ENCODE results near the gene NLRP12. TPM values are rescaled to one million over a fixed set of nuclear protein-coding genes. Genes with fewer than 3 reads are reported as not detected.
A peak's percentile ranks its signal among the peaks of the same experiment; 100 is the strongest.
"Not testable (repeated sequence)": the region's sequence is repeated elsewhere in the genome, so short reads cannot be mapped to it uniquely, and the experiment has no call there.

NLRP12 gene
- polyA plus RNA-seq, 3 donors, result 0.16 to 0.29 (median 0.24) TPM

- no peak for DNase-seq (ENCODE audit: extremely low read depth in 1 of 11, low read depth in 9 of 11, low spot score in 4 of 11)
Measured at GRCh38 chr19:53789708-53790678, 34.1 kb downstream of the NLRP12 start.

GRCh38 chr19:53787266-53787665 is 36.8 kb downstream of the NLRP12 start:
- DNase-seq (ENCODE audit: extremely low read depth in 1 of 11, low read depth in 9 of 11, low spot score in 4 of 11), result no peak

GRCh38 chr19:53786744-53787143 is 37.4 kb downstream of the NLRP12 start:
- DNase-seq (ENCODE audit: extremely low read depth in 1 of 11, low read depth in 9 of 11, low spot score in 4 of 11), result no peak

- no peak for DNase-seq (ENCODE audit: extremely low read depth in 1 of 11, low read depth in 9 of 11, low spot score in 4 of 11)
Measured at GRCh38 chr19:53785196-53785889, 38.8 kb downstream of the NLRP12 start.

GRCh38 chr19:53782698-53783097 is 41.4 kb downstream of the NLRP12 start:
- DNase-seq (ENCODE audit: extremely low read depth in 1 of 11, low read depth in 9 of 11, low spot score in 4 of 11), result no peak

- not testable (repeated sequence) for DNase-seq (ENCODE audit: extremely low read depth in 1 of 11, low read depth in 9 of 11, low spot score in 4 of 11)
Measured at GRCh38 chr19:53781332-53781731, 42.8 kb downstream of the NLRP12 start.

GRCh38 chr19:53780506-53780905 is 43.6 kb downstream of the NLRP12 start:
- DNase-seq (ENCODE audit: extremely low read depth in 1 of 11, low read depth in 9 of 11, low spot score in 4 of 11), result no peak

- DNase-seq (ENCODE audit: extremely low read depth in 1 of 11, low read depth in 9 of 11, low spot score in 4 of 11), result no peak
Measured at GRCh38 chr19:53775524-53775923, 48.6 kb downstream of the NLRP12 start.

- not testable (repeated sequence) for DNase-seq (ENCODE audit: extremely low read depth in 1 of 11, low read depth in 9 of 11, low spot score in 4 of 11)
Measured at GRCh38 chr19:53774491-53774890, 49.6 kb downstream of the NLRP12 start.

- no peak for DNase-seq (ENCODE audit: extremely low read depth in 1 of 11, low read depth in 9 of 11, low spot score in 4 of 11)
Measured at GRCh38 chr19:53773999-53774398, 50.1 kb downstream of the NLRP12 start.

GRCh38 chr19:53772943-53773342 is 51.2 kb downstream of the NLRP12 start:
- peak in 10 of 11 donors; percentile 10 to 48 (median 29) for DNase-seq (ENCODE audit: extremely low read depth in 1 of 11, low read depth in 9 of 11, low spot score in 4 of 11)

GRCh38 chr19:53771144-53771543 is 53.0 kb downstream of the NLRP12 start:
- no peak for DNase-seq (ENCODE audit: extremely low read depth in 1 of 11, low read depth in 9 of 11, low spot score in 4 of 11)

- not testable (repeated sequence) for DNase-seq (ENCODE audit: extremely low read depth in 1 of 11, low read depth in 9 of 11, low spot score in 4 of 11)
Measured at GRCh38 chr19:53769696-53770309, 54.3 kb downstream of the NLRP12 start.

- no peak for DNase-seq (ENCODE audit: extremely low read depth in 1 of 11, low read depth in 9 of 11, low spot score in 4 of 11)
Measured at GRCh38 chr19:53768401-53768800, 55.7 kb downstream of the NLRP12 start.

- not testable (repeated sequence) for DNase-seq (ENCODE audit: extremely low read depth in 1 of 11, low read depth in 9 of 11, low spot score in 4 of 11)
Measured at GRCh38 chr19:53758991-53759390, 65.1 kb downstream of the NLRP12 start.

Other genes starting within 250 kb of the NLRP12 start
- gene DPRX, start 192.3 kb downstream of the NLRP12 start, polyA plus RNA-seq (ENCODE audit: insufficient read length in 3 of 3), result not detected
- gene MYADM, start 43.6 kb upstream of the NLRP12 start, polyA plus RNA-seq (ENCODE audit: insufficient read length in 3 of 3), result 10 to 100 TPM; 68.1 to 75.4 (median 74.2) TPM
- gene PRKCG, start 57.9 kb upstream of the NLRP12 start, polyA plus RNA-seq (ENCODE audit: insufficient read length in 3 of 3), result under 1 TPM; 0.23 to 0.80 (median 0.43) TPM
- gene CACNG7, start 85.0 kb upstream of the NLRP12 start, polyA plus RNA-seq (ENCODE audit: insufficient read length in 3 of 3), result 1 to 10 TPM in 1 of 3 donors, under 1 TPM in 2; 0.23 to 1.0 (median 0.45) TPM
- gene CACNG8, start 138.6 kb upstream of the NLRP12 start, polyA plus RNA-seq (ENCODE audit: insufficient read length in 3 of 3), result under 1 TPM; 0.20 to 0.51 (median 0.23) TPM
- gene CACNG6, start 167.3 kb upstream of the NLRP12 start, polyA plus RNA-seq (ENCODE audit: insufficient read length in 3 of 3), result under 1 TPM; 0.73 to 1.00 (median 0.85) TPM
- under 1 TPM in 1 of 3 donors, not detected in 2; 0.27 TPM for gene VSTM1, start 239.6 kb upstream of the NLRP12 start, polyA plus RNA-seq (ENCODE audit: insufficient read length in 3 of 3)